Upper lobe of left lung (tissue), 4 donors: ENCODE results near the gene SEMA6C.

ENCODE experiments used
- CTCF ChIP-seq, 6 experiments: fragments of 450-650 bp in 4 of 6; fragments of 200-600 bp in 2 of 6; sonication (generic) in 2 of 6; IDR thresholded peaks; one replicate each; pipeline ENCODE4 v1.5.1; 2016 to 2019; ENCODE audit warnings: antibody characterized with exemption in 6 of 6
- EP300 ChIP-seq, 4 donors: sonication (generic); formaldehyde crosslinking; IDR thresholded peaks; one replicate each; pipeline ENCODE4 v1.5.1; 2017; ENCODE audit warnings: antibody characterized with exemption in 4 of 4, control low read depth in 2 of 4
- POLR2A ChIP-seq, 4 donors: fragments of 450-650 bp; IDR thresholded peaks; one replicate each; pipeline ENCODE4 v1.5.1; 2016 to 2017; ENCODE audit warnings: antibody characterized with exemption in 4 of 4, mild to moderate bottlenecking in 2 of 4
- POLR2AphosphoS5 ChIP-seq, 2 donors: sonication (generic); formaldehyde crosslinking; IDR thresholded peaks; one replicate each; pipeline ENCODE4 v1.5.1; 2017; ENCODE audit warnings: antibody characterized with exemption in 2 of 2

GRCh38 chr1:151164732-151165280 lies 18.4 kb upstream of the SEMA6C start:
- TF ChIP-seq POLR2A (IDR thresholded peaks at IDR 0.05) (no peak), CTCF (IDR thresholded peaks at IDR 0.05) (no peak), EP300 (IDR thresholded peaks at IDR 0.05) (no peak), POLR2AphosphoS5 (IDR thresholded peaks at IDR 0.05) (no peak)
